ENCODE data around the gene SCD. TPM values are rescaled to one million over a fixed set of nuclear protein-coding genes. Genes with fewer than 3 reads are reported as not detected.

Gene SCD
- total and polyA plus RNA-seq, 2 of the 13 experiments (the other 11 are each of a cell fraction or from before 2014, with no cell fraction given), result 492 to 512 TPM

GRCh38 chr10:100346765-100347567 lies at the start of gene SCD (continued):
- TF ChIP-seq ATAD3A (CRISPR knock-in tag; IDR thresholded peaks at IDR 0.05), result no peak
- TF ChIP-seq ONECUT2 (CRISPR knock-in tag; IDR thresholded peaks at IDR 0.05), result no peak
- TF ChIP-seq ZNF652 (CRISPR knock-in tag; IDR thresholded peaks at IDR 0.05; ENCODE audit: borderline replicate concordance, low read depth), result no peak
- TF ChIP-seq DRAP1 (CRISPR knock-in tag; IDR thresholded peaks at IDR 0.05), result peak; percentile 95
- TF ChIP-seq TAF15 (IDR thresholded peaks at IDR 0.05; ENCODE audit: low read depth, low read length, poor library complexity, severe bottlenecking), result peak; percentile 81
- TF ChIP-seq, protein P1, sequence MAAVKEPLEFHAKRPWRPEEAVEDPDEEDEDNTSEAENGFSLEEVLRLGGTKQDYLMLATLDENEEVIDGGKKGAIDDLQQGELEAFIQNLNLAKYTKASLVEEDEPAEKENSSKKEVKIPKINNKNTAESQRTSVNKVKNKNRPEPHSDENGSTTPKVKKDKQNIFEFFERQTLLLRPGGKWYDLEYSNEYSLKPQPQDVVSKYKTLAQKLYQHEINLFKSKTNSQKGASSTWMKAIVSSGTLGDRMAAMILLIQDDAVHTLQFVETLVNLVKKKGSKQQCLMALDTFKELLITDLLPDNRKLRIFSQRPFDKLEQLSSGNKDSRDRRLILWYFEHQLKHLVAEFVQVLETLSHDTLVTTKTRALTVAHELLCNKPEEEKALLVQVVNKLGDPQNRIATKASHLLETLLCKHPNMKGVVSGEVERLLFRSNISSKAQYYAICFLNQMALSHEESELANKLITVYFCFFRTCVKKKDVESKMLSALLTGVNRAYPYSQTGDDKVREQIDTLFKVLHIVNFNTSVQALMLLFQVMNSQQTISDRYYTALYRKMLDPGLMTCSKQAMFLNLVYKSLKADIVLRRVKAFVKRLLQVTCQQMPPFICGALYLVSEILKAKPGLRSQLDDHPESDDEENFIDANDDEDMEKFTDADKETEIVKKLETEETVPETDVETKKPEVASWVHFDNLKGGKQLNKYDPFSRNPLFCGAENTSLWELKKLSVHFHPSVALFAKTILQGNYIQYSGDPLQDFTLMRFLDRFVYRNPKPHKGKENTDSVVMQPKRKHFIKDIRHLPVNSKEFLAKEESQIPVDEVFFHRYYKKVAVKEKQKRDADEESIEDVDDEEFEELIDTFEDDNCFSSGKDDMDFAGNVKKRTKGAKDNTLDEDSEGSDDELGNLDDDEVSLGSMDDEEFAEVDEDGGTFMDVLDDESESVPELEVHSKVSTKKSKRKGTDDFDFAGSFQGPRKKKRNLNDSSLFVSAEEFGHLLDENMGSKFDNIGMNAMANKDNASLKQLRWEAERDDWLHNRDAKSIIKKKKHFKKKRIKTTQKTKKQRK (IDR thresholded peaks at IDR 0.05; ENCODE audit: low read length), result no peak
- TF ChIP-seq WIZ (CRISPR knock-in tag; IDR thresholded peaks at IDR 0.05), result no peak
- no peak for TF ChIP-seq BHLHE40 (IDR thresholded peaks at IDR 0.05; ENCODE audit: low read length)
- no peak for TF ChIP-seq FUBP1 (CRISPR knock-in tag; IDR thresholded peaks at IDR 0.05; ENCODE audit: borderline replicate concordance)
- TF ChIP-seq ZUFSP (CRISPR knock-in tag; IDR thresholded peaks at IDR 0.05; ENCODE audit: borderline replicate concordance), result no peak
- no peak for TF ChIP-seq CENPX (CRISPR knock-in tag; IDR thresholded peaks at IDR 0.05)
- TF ChIP-seq NR2F2 (IDR thresholded peaks at IDR 0.05; ENCODE audit: borderline replicate concordance, low read depth), result no peak
- TF ChIP-seq CEBPB (IDR thresholded peaks at IDR 0.05; ENCODE audit: borderline replicate concordance, low read depth, low read length), result no peak
- TF ChIP-seq EEA1 (CRISPR knock-in tag; IDR thresholded peaks at IDR 0.05; ENCODE audit: borderline replicate concordance), result no peak; the same call in 1 of the 2 replicates
- no peak for TF ChIP-seq ZNF205 (CRISPR knock-in tag; IDR thresholded peaks at IDR 0.05)
- TF ChIP-seq SP2 (CRISPR knock-in tag; IDR thresholded peaks at IDR 0.05), result 0 out of 2 replicates have a peak, but pooled peaks have one; percentile 58
- TF ChIP-seq ZNF747 (CRISPR knock-in tag; IDR thresholded peaks at IDR 0.05; ENCODE audit: borderline replicate concordance), result no peak
- TF ChIP-seq TBX2 (CRISPR knock-in tag; IDR thresholded peaks at IDR 0.05; ENCODE audit: borderline replicate concordance), result peak; percentile 3
- no peak for TF ChIP-seq U2AF2 (IDR thresholded peaks at IDR 0.05; ENCODE audit: low read depth, low read length)
- no peak for TF ChIP-seq ZBTB21 (CRISPR knock-in tag; IDR thresholded peaks at IDR 0.05)
